LNCAP (cell line): ENCODE measurements around the gene ALS2CL.

Experiments used
- CTCF ChIP-seq: fragments of 450-650 bp; IDR thresholded peaks from 2 replicates; pipeline ENCODE4 v1.5.1; 2017; ENCODE audit warnings: mild to moderate bottlenecking

ALS2CL gene

GRCh38 chr3:46648096-46648495 lies 45.4 kb downstream of the ALS2CL start:
- TF ChIP-seq CTCF = no peak

GRCh38 chr3:46646700-46647099 lies 46.8 kb downstream of the ALS2CL start:
- TF ChIP-seq CTCF = no peak

GRCh38 chr3:46643701-46644100 lies 49.8 kb downstream of the ALS2CL start:
- TF ChIP-seq CTCF = no peak

DNA sequence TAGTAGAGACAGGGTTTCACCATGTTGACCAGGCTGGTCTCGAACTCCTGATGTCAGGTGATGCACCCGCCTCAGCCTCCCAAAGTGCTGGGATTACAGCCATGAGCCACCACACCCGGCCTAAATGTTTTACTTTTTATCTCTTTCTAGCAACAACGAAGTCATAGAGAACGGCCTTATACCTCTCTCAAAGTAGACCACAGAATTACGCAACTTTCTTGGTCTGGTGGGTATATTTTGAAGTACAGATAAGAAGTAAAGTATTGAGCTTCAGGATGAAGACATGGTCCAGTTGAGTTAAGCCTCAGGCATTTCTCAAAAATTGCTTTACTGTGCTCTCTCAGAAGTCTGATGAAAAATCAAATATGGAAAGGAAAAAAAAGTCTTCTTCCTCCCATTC lies 50.5 kb downstream of the ALS2CL start:
- no peak for TF ChIP-seq CTCF

DNA sequence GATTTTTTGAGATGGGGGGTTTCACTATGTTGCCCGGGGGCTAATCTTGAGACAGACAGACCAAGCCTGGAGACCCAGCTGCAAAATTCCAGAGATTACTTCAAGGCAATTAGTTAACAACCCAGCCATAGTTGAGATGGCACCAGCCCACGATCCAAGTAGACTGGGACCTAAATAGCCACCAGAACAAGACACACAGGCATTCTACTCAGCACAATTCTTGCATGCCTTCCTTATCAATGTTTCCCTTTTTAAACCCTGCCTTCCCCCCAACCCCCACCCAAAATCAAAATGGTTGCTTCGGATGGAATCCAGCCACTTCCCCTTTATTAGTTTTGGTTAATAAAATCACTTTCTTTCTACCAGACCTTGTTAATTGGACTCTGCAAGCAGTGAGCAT lies 52.6 kb downstream of the ALS2CL start:
- no peak for TF ChIP-seq CTCF

- TF ChIP-seq CTCF = no peak
Measured at GRCh38 chr3:46639221-46639620, 54.3 kb downstream of the ALS2CL start.

DNA sequence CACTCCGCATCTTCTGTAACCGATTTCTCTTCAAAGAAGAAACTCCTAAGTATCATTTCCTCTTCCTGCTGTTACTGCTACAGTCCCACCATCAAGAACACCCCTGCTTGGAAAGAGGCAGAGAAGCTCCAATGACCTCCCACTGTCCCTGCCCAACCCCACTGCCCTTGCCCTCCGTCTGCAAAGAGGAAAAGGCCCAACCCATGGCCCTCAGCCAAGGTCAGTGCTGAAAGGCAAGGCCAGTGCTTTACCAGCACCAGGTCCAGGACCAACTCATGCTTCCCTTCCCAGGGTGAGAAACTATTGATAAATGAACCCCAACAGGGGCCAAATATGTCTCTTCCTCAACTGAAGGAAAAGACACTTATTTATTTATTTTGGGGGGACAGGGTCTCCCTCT lies 58.6 kb downstream of the ALS2CL start:
- no peak for TF ChIP-seq CTCF

- TF ChIP-seq CTCF = no peak
Measured at GRCh38 chr3:46632792-46633191, 60.7 kb downstream of the ALS2CL start.
